Testis (tissue), 3 donors: ENCODE measurements around the gene MIB1. TPM values are rescaled to one million over a fixed set of nuclear protein-coding genes. Genes with fewer than 3 reads are reported as not detected.
"Not testable (repeated sequence)": the region's sequence is repeated elsewhere in the genome, so short reads cannot be mapped to it uniquely, and the experiment has no call there.

Experiments
- DNase-seq: peaks from one replicate; pipeline ENCODE4 v3.0.0-alpha.2; 2019
- H3K27ac ChIP-seq, 2 donors: fragments of 200-600 bp; sonication (generic); one replicate each; pipeline ENCODE4 v1.5.1; 2019
- H3K27me3 ChIP-seq: fragments of 200-600 bp; sonication (generic); one replicate; pipeline ENCODE4 v1.5.1; 2019
- H3K36me3 ChIP-seq: fragments of 200-600 bp; sonication (generic); one replicate; pipeline ENCODE4 v1.5.1; 2017; ENCODE audit warnings: low read depth; ENCODE audit errors: missing control alignments
- H3K4me1 ChIP-seq: fragments of 200-600 bp; sonication (generic); one replicate; pipeline ENCODE4 v1.5.1; 2019
- H3K4me3 ChIP-seq, 2 donors: fragments of 200-600 bp; sonication (generic); one replicate each; pipeline ENCODE4 v1.5.1; 2017 to 2019
- H3K9me3 ChIP-seq: fragments of 200-600 bp; sonication (generic); one replicate; pipeline ENCODE4 v1.5.1; 2017
- POLR2A ChIP-seq: fragments of 450-650 bp; IDR thresholded peaks from one replicate; pipeline ENCODE4 v1.6.1; 2017; ENCODE audit warnings: antibody characterized with exemption, mild to moderate bottlenecking, moderate library complexity
- WGBS, 2 donors: methylation state at CpG; one replicate each; pipeline ENCODE4 v1.1.5; 2018; 5-methylcytosine and 5-hydroxymethylcytosine counted together
- intact Hi-C: fragments of 100-400 bp; cut with DNase I; formaldehyde crosslinking; loops from one replicate; pipeline ENCODE4 v1.15.1; 2023; ENCODE audit warnings: low total_unique reads
- polyA plus RNA-seq: library from polyadenylated mRNA; stranded (reverse); fragments of 350-450 nt; fragmentation: Illumina TruSeq; extraction: RNeasy Lipid Tissue Mini Kit (QIAGEN cat#74804); gene quantifications from one replicate; pipeline ENCODE4 v1.2.3, GENCODE V29; 2014; ENCODE audit warnings: low read depth, low replicate concordance; ENCODE audit not compliant: insufficient read depth
- total RNA-seq, 2 donors: library from RNA; depleted of rRNA; stranded (reverse); fragments of >200 nt; gene quantifications; one replicate each; pipeline ENCODE4 v1.2.3, GENCODE V29; 2016
- TF ChIP-seq, protein P1 (sequence below), 3 experiments: fragments of 450-650 bp in 2 of 3; fragments of 200-600 bp in 1 of 3; sonication (generic) in 1 of 3; IDR thresholded peaks; one replicate each; pipeline ENCODE4 v1.5.1; 2016 to 2019; ENCODE audit warnings: antibody characterized with exemption in 3 of 3, mild to moderate bottlenecking in 2 of 3, moderate library complexity in 1 of 3

MIB1 gene
- total and polyA plus RNA-seq, 3 donors from 2014 or later = 16.5 to 48.8 (median 40.7) TPM

DNA sequence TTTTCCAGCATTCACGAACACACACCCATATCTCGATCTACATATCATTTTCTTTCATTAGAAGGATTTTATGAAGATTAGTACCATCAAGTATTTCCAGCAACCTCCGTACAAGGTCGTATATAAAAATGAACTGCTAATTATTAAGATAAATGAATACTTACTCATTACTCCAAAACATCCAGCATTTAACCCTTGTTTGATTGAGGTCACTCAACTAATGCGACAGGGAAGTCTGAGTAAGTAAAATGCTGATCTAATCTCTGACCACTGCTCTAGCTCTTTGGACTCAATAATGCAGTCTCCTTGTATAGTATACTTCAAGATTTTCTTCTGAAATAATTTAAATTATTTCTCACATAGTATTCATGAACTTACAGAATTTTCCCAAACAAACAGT lies 38.0 kb upstream of the MIB1 start:
- no peak overlapping the region for H3K4me3 ChIP-seq
- 69 to 73% methylated on average over 5 of the region's 5 CpGs for WGBS, 2 donors
- TF ChIP-seq, protein P1, sequence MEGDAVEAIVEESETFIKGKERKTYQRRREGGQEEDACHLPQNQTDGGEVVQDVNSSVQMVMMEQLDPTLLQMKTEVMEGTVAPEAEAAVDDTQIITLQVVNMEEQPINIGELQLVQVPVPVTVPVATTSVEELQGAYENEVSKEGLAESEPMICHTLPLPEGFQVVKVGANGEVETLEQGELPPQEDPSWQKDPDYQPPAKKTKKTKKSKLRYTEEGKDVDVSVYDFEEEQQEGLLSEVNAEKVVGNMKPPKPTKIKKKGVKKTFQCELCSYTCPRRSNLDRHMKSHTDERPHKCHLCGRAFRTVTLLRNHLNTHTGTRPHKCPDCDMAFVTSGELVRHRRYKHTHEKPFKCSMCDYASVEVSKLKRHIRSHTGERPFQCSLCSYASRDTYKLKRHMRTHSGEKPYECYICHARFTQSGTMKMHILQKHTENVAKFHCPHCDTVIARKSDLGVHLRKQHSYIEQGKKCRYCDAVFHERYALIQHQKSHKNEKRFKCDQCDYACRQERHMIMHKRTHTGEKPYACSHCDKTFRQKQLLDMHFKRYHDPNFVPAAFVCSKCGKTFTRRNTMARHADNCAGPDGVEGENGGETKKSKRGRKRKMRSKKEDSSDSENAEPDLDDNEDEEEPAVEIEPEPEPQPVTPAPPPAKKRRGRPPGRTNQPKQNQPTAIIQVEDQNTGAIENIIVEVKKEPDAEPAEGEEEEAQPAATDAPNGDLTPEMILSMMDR (IDR thresholded peaks at IDR 0.05) = no peak
- TF ChIP-seq POLR2A = no peak
- H3K27ac ChIP-seq = no peak overlapping the region
- H3K9me3 ChIP-seq = no peaks in the 10 kb centered on the region
- H3K27me3 ChIP-seq = no peaks in the 10 kb centered on the region
- no peaks in the 10 kb centered on the region for H3K36me3 ChIP-seq
- no peaks in the 10 kb centered on the region for H3K4me1 ChIP-seq
- DNase-seq = no peak
- intact Hi-C loops = no loop called here

DNA sequence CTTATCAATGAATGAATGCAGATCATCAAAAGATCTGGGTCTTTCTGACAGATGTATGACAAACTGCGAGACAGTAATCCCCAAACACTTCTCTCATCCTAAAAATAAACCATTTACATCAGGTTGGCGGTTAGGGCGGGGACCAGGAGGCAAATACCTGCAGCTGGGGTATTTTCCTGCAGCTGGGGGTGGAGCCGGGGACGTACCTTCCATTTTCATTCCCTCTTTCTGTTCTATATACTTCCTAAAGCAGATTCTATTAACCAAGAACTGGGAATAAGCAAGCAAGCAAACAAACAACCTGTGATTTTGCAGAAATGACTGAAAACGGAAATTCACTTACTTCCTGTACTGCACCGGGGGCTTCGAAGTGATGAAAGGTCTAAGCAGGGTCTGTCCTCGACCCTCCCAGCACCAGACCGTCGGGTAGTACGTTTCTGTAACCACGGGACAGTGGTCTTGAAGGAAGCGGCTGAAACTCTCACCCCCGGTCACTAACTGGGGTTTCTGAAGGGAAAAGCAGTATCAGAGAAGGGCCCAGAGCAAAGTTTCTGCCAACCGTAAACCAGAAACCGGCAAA lies 37.3 kb upstream of the MIB1 start:
- H3K4me1 ChIP-seq = no peaks in the 10 kb centered on the region
- H3K27ac ChIP-seq = peak overlapping the region in 1 of 2 donors; percentile 94
- no peaks in the 10 kb centered on the region for H3K36me3 ChIP-seq
- TF ChIP-seq, protein P1 (IDR thresholded peaks at IDR 0.05) = no peak
- TF ChIP-seq POLR2A = no peak
- intact Hi-C loops = no loop called here
- H3K9me3 ChIP-seq = no peaks in the 10 kb centered on the region
- 10 to 14% methylated on average over 17 of the region's 17 CpGs for WGBS, 2 donors
- peak overlapping the region; percentile 67 to 92 for H3K4me3 ChIP-seq
- no peaks in the 10 kb centered on the region for H3K27me3 ChIP-seq
- DNase-seq = no peak

- intact Hi-C loops = no loop called here
- peak; percentile 93 for DNase-seq
- peak; percentile 92 for TF ChIP-seq POLR2A
- TF ChIP-seq, protein P1 (IDR thresholded peaks at IDR 0.05) = peak; percentile 22 to 50 (median 33)
- 2 to 3% methylated on average over 6 to 34 of the region's 60 CpGs for WGBS, 2 donors
- peak within 1 kb of the TSS; percentile 88 to 94 for H3K27ac ChIP-seq
- no peaks in the 10 kb centered on the region for H3K36me3 ChIP-seq
- H3K9me3 ChIP-seq = no peaks in the 10 kb centered on the region
- no peaks in the 10 kb centered on the region for H3K4me1 ChIP-seq
- H3K4me3 ChIP-seq = peak within 1 kb of the TSS; percentile 67 to 92
- H3K27me3 ChIP-seq = no peaks in the 10 kb centered on the region
Observed at GRCh38 chr18:21704603-21705364, 35.8 kb upstream of the MIB1 start, which contains the start of gene ABHD3. ABHD3 (minus strand) TSS chr18:21704774; CDS start chr18:21704665, 109 bp downstream.

DNA sequence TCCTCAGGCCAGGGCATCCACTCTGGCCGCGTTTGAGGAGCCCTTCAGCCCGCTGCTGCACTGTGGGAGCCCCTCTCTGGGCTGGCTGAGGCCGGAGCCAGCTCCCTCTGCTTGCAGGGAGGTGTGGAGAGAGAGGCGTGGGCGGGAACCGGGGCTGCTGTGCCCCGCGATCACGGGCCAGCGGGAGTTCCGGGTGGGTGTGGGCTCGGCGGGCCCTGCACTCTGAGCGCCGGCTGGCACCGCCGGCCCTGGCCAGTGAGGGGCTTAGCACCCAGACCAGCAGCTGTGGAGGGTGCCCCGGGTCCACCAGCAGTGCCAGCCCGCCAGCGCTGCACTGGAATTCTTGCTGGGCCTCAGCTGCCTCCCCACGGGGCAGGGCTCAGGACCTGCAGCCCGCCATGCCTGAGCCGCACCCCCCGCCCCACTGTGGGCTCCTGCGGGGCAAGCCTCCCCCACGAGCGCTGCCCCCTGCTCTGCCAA lies 34.2 kb upstream of the MIB1 start:
- 79 to 100% methylated on average over 1 to 24 of the region's 28 CpGs for WGBS, 2 donors

DNA sequence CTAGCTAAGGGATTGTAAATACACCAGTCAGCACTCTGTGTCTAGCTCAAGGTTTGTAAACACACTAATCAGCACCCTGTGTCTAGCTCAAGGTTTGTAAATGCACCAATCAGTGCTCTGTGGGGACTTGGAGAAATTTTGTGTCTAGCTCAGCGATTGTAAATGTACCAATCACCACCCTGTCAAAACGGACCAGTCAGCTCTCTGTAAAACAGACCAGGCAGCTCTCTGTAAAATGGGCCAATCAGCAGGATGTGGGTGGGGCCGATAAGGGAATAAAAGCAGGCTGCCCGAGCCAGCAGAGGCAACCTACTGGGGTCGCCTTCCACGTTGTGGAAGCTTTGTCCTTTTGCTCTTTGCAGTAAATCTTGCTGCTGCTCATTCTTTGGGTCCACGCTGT lies 33.5 kb upstream of the MIB1 start:
- H3K27me3 ChIP-seq, H3K4me3 ChIP-seq, H3K9me3 ChIP-seq, H3K27ac ChIP-seq, H3K36me3 ChIP-seq, H3K4me1 ChIP-seq, intact Hi-C loops: not testable (repeated sequence)
- peak; percentile 44 for DNase-seq
- 55 to 63% methylated on average over 6 to 7 of the region's 7 CpGs for WGBS, 2 donors

More for the DNA sequence above, 34.2 kb upstream of the MIB1 start:
- TF ChIP-seq, protein P1 (IDR thresholded peaks at IDR 0.05) = no peak
- TF ChIP-seq POLR2A = no peak
- H3K4me3 ChIP-seq = peak overlapping the region in 1 of 2 donors; percentile 26
- no peak for DNase-seq
- H3K27ac ChIP-seq = no peak overlapping the region
- intact Hi-C loops = no loop called here
- no peaks in the 10 kb centered on the region for H3K4me1 ChIP-seq
- H3K9me3 ChIP-seq = no peaks in the 10 kb centered on the region
- H3K36me3 ChIP-seq = no peaks in the 10 kb centered on the region
- no peaks in the 10 kb centered on the region for H3K27me3 ChIP-seq
